B cell (primary cell): ENCODE measurements around the gene ZNF808. TPM values are rescaled to one million over a fixed set of nuclear protein-coding genes. Genes with fewer than 3 reads are reported as not detected.

Experiments
- ATAC-seq: fragments of 200-7000 bp; cut with Tn5 transposase; one replicate; pipeline ENCODE4 v1.10.0; 2021; ENCODE audit warnings: low read depth, mild to moderate bottlenecking, moderate number of reproducible peaks, moderate library complexity
- CTCF ChIA-PET: fragments of 350-600 bp; sonication (Branson Sonifier 250); formaldehyde crosslinking; loops from one replicate; lab custom pipeline; 2021; ENCODE audit warnings: antibody characterized with exemption, inconsistent platforms; lab: Charles Lee
- POLR2A ChIA-PET: fragments of 350-600 bp; sonication (Branson Sonifier 250); formaldehyde crosslinking; loops from one replicate; lab custom pipeline; 2021; ENCODE audit warnings: antibody characterized with exemption; lab: Charles Lee
- DNase-seq: peaks from one replicate; pipeline ENCODE4 v3.0.0; 2013
- H2AFZ ChIP-seq: 2 replicates; pipeline ENCODE4 v1.6.1; 2012; ENCODE audit warnings: mild to moderate bottlenecking, low read depth, low read length; ENCODE audit not compliant: insufficient read depth, poor library complexity, severe bottlenecking
- H3K27ac ChIP-seq, 2 donors: 1 replicate in 1 of 2; 2 replicates in 1 of 2; pipeline ENCODE4 v1.5.1; 2012 to 2013; ENCODE audit warnings: low read length in 2 of 2, mild to moderate bottlenecking in 2 of 2, moderate library complexity in 1 of 2
- H3K27me3 ChIP-seq, 4 experiments: fragments of 200-600 bp in 1 of 4; sonication (generic) in 1 of 4; replicated peaks in 1 of 4; 1 replicate in 2 of 4; 2 replicates in 2 of 4; pipeline versions ENCODE4 v1.6.1 to v1.7.0; 2013 to 2016; ENCODE audit warnings: low read length in 3 of 4, mild to moderate bottlenecking in 2 of 4, mixed read lengths in 1 of 4, moderate library complexity in 1 of 4; ENCODE audit not compliant: insufficient read depth in 4 of 4, control insufficient read depth in 3 of 4; ENCODE audit errors: control extremely low read depth in 1 of 4
- H3K36me3 ChIP-seq, 2 experiments: replicated peaks in 1 of 2; 1 replicate in 1 of 2; 2 replicates in 1 of 2; pipeline versions ENCODE4 v1.6.1 to v1.7.1; 2013; ENCODE audit warnings: low read length in 1 of 2; ENCODE audit not compliant: insufficient read depth in 2 of 2, control insufficient read depth in 1 of 2; ENCODE audit errors: control extremely low read depth in 1 of 2, extremely low read depth in 1 of 2
- H3K4me1 ChIP-seq, 2 donors: fragments of 200-600 bp in 1 of 2; sonication (generic) in 1 of 2; 1 replicate in 1 of 2; 2 replicates in 1 of 2; pipeline versions ENCODE4 v1.5.1 to v1.6.1; 2013 to 2017; ENCODE audit warnings: low read length in 2 of 2; ENCODE audit not compliant: control insufficient read depth in 2 of 2, insufficient read depth in 2 of 2
- H3K4me2 ChIP-seq: replicated peaks from 2 replicates; pipeline ENCODE3; 2012; ENCODE audit warnings: mild to moderate bottlenecking, low read depth, low read length; ENCODE audit not compliant: poor library complexity, severe bottlenecking
- H3K4me3 ChIP-seq, 5 experiments: fragments of 200-600 bp in 1 of 5; sonication (generic) in 1 of 5; 1 replicate in 3 of 5; 2 replicates in 2 of 5; pipeline versions ENCODE4 v1.5.1 to v1.7.0; 2011 to 2016; ENCODE audit warnings: low read length in 4 of 5, mild to moderate bottlenecking in 4 of 5, low read depth in 2 of 5, control low read depth in 1 of 5, moderate library complexity in 1 of 5; ENCODE audit not compliant: insufficient read depth in 1 of 5; ENCODE audit errors: control extremely low read depth in 1 of 5, extremely low read depth in 1 of 5
- H3K79me2 ChIP-seq: fragments of 200-600 bp; sonication (generic); one replicate; pipeline ENCODE4 v1.6.0; 2016; ENCODE audit warnings: low read length; ENCODE audit not compliant: control insufficient read depth, insufficient read depth
- H3K9ac ChIP-seq: fragments of 200-600 bp; sonication (generic); 2 replicates; pipeline ENCODE4 v1.6.1; 2017; ENCODE audit warnings: mild to moderate bottlenecking, low read length, moderate library complexity
- H3K9me3 ChIP-seq, 3 donors: one replicate each; pipeline versions ENCODE4 v1.6.1 to v1.7.1; 2013; ENCODE audit warnings: low read length in 2 of 3; ENCODE audit not compliant: control insufficient read depth in 2 of 3, insufficient read depth in 1 of 3; ENCODE audit errors: control extremely low read depth in 1 of 3
- H4K20me1 ChIP-seq: 2 replicates; pipeline ENCODE4 v1.6.0; 2012; ENCODE audit warnings: mild to moderate bottlenecking, low read length; ENCODE audit not compliant: insufficient read depth, control insufficient read depth, poor library complexity, severe bottlenecking
- H3K27ac Mint-ChIP-seq: one replicate; pipeline ENCODE4 v1.8.0; 2021; ENCODE audit warnings: mixed read lengths
- H3K27me3 Mint-ChIP-seq: one replicate; pipeline ENCODE4 v1.8.0; 2021; ENCODE audit warnings: mixed read lengths
- H3K4me1 Mint-ChIP-seq: one replicate; pipeline ENCODE4 v1.8.0; 2021; ENCODE audit warnings: mixed read lengths
- H3K4me3 Mint-ChIP-seq: one replicate; pipeline ENCODE4 v1.8.0; 2021; ENCODE audit warnings: mixed read lengths
- H3K9me3 Mint-ChIP-seq: one replicate; pipeline ENCODE4 v1.8.0; 2022; ENCODE audit warnings: mixed read lengths; ENCODE audit not compliant: insufficient read depth
- CTCF ChIP-seq: fragments of 200-600 bp; IDR thresholded peaks from one replicate; pipeline ENCODE4 v1.8.0; 2022; ENCODE audit warnings: antibody characterized with exemption, mild to moderate bottlenecking
- EZH2 ChIP-seq: IDR thresholded peaks from 2 replicates; pipeline ENCODE4 v1.6.1; 2012; ENCODE audit warnings: borderline replicate concordance, low read depth, mild to moderate bottlenecking, moderate library complexity, low read length; ENCODE audit not compliant: insufficient read depth, poor library complexity, severe bottlenecking
- WGBS: methylation state at CpG from one replicate; pipeline ENCODE4 v1.1.5; 2013; ENCODE audit warnings: missing lambda C conversion rate; ENCODE audit not compliant: insufficient coverage; 5-methylcytosine and 5-hydroxymethylcytosine counted together
- intact Hi-C: fragments of 100-400 bp; cut with micrococcal nuclease; formaldehyde crosslinking; loops from one replicate; pipeline ENCODE4 v1.10.0; 2022
- polyA plus RNA-seq: library from polyadenylated mRNA; depleted of rRNA; stranded (reverse); fragments of >200 nt; gene quantifications from 2 replicates; pipeline ENCODE4 v1.2.3, GENCODE V29; 2012
- total RNA-seq, 2 donors: library from RNA; stranded (reverse); fragments of 120-200 nt in 1 of 2; gene quantifications; 1 replicate in 1 of 2; 2 replicates in 1 of 2; pipeline versions ENCODE4 v1.2.3 to v1.2.4, GENCODE V29; 2013 to 2022

The ZNF808 gene
- total and polyA plus RNA-seq, 2 donors (not counting 1 experiment from before 2014, with no cell fraction given) = 8.8 to 56.0 TPM

GRCh38 chr19:52542984-52543664, 15.7 kb downstream of the ZNF808 start:
- H4K20me1 ChIP-seq = no peaks in the 10 kb centered on the region
- no peak overlapping the region for H3K9ac ChIP-seq
- H3K27ac ChIP-seq = no peak overlapping the region
- ATAC-seq = no peak
- H3K36me3 ChIP-seq = peaks cover 2 to 39% of the 10 kb centered on the region in 2 experiments
- TF ChIP-seq CTCF (no peak), EZH2 (no peak)
- peaks cover 0 to 39% (median 0%) of the 10 kb centered on the region in 3 donors for H3K9me3 ChIP-seq
- intact Hi-C loops = no loop called here
- peaks cover 12% of the 10 kb centered on the region for H3K4me1 Mint-ChIP-seq
- no peak overlapping the region for H2AFZ ChIP-seq
- peaks cover 33% of the 10 kb centered on the region for H3K79me2 ChIP-seq
- peaks cover 2% of the 10 kb centered on the region for H3K9me3 Mint-ChIP-seq
- no peak overlapping the region for H3K4me2 ChIP-seq
- no peak overlapping the region for H3K4me3 ChIP-seq
- POLR2A ChIA-PET = no interaction called here
- H3K27me3 ChIP-seq = no peaks in the 10 kb centered on the region
- H3K27ac Mint-ChIP-seq = no peak overlapping the region
- H3K4me3 Mint-ChIP-seq = no peak overlapping the region
- 84% methylated on average over 4 of the region's 8 CpGs for WGBS
- CTCF ChIA-PET = interaction anchor here (0.7 to 1.3 kb wide), 2 partner anchors 14 to 16 kb away, joined by 3 read pairs; partner anchors contain the start of gene ZNF808
- H3K27me3 Mint-ChIP-seq = no peaks in the 10 kb centered on the region
- H3K4me1 ChIP-seq = no peaks in the 10 kb centered on the region
- no peak for DNase-seq

- DNase-seq = no peak
- TF ChIP-seq EZH2 = no peak
- Histone ChIP-seq H4K20me1 (no peaks in the 10 kb centered on the region), H3K27ac (no peak overlapping the region), H3K9me3 (peaks cover 22 to 74% (median 66%) of the 10 kb centered on the region in 3 donors), H3K9ac (no peak overlapping the region), H3K27me3 (no peaks in the 10 kb centered on the region), H3K4me1 (no peaks in the 10 kb centered on the region), H3K36me3 (peaks cover 8 to 53% of the 10 kb centered on the region in 2 experiments), H3K79me2 (peaks cover 3% of the 10 kb centered on the region), H3K4me2 (no peak overlapping the region), H2AFZ (no peak overlapping the region), H3K4me3 (no peak overlapping the region)
- no peak overlapping the region for H3K4me3 Mint-ChIP-seq
- WGBS = 98% methylated on average over 9 of the region's 15 CpGs
- H3K27ac Mint-ChIP-seq = no peak overlapping the region
- ChIA-PET CTCF (no interaction called here), POLR2A (no interaction called here)
- peaks cover 26% of the 10 kb centered on the region for H3K9me3 Mint-ChIP-seq
- no peaks in the 10 kb centered on the region for H3K27me3 Mint-ChIP-seq
- intact Hi-C loops = no loop called here
- H3K4me1 Mint-ChIP-seq = no peaks in the 10 kb centered on the region
- no peak for ATAC-seq
Observed at GRCh38 chr19:52554216-52554971, 26.9 kb downstream of the ZNF808 start.
